GM18502 (cell line): ENCODE results near the gene NCK2.

Experiments
- ATAC-seq: cut with Tn5 transposase; IDR thresholded peaks from one replicate; pipeline ENCODE4 v1.9.1; 2021; ENCODE audit warnings: mild to moderate bottlenecking; ENCODE audit not compliant: unreplicated experiment, poor library complexity

NCK2 gene

GRCh38 chr2:105937498-105938097, 192.9 kb downstream of the NCK2 start:
- no peak for ATAC-seq
